CD14-positive monocyte (primary cell): Measurements from ENCODE around the gene BID. TPM values are rescaled to one million over a fixed set of nuclear protein-coding genes. Genes with fewer than 3 reads are reported as not detected.
"Not testable (repeated sequence)": the region's sequence is repeated elsewhere in the genome, so short reads cannot be mapped to it uniquely, and the experiment has no call there.

Experiments
- DNase-seq, 3 donors: peaks; one replicate each; pipeline ENCODE4 v3.0.0-alpha.2; 2011 to 2022
- H2AFZ ChIP-seq: 2 replicates; pipeline ENCODE4 v1.6.0; 2012; ENCODE audit warnings: mild to moderate bottlenecking, low read depth, low read length, inconsistent platforms; ENCODE audit not compliant: insufficient read depth, poor library complexity, severe bottlenecking
- H3K27ac ChIP-seq, 2 donors: 1 replicate in 1 of 2; 2 replicates in 1 of 2; pipeline ENCODE4 v1.5.1; 2012 to 2013; ENCODE audit warnings: low read length in 2 of 2, control low read depth in 1 of 2, inconsistent platforms in 1 of 2, low read depth in 1 of 2, mild to moderate bottlenecking in 1 of 2
- H3K27me3 ChIP-seq, 2 donors: one replicate each; pipeline versions ENCODE4 v1.6.0 to v1.6.1; 2011 to 2013; ENCODE audit warnings: low read length in 2 of 2; ENCODE audit not compliant: control insufficient read depth in 2 of 2, insufficient read depth in 2 of 2
- H3K36me3 ChIP-seq, 2 donors: replicated peaks in 1 of 2; 1 replicate in 1 of 2; 2 replicates in 1 of 2; pipeline versions ENCODE4 v1.5.1 to v1.6.1; 2012 to 2013; ENCODE audit warnings: low read length in 2 of 2, control low read depth in 1 of 2, inconsistent platforms in 1 of 2, mild to moderate bottlenecking in 1 of 2; ENCODE audit not compliant: insufficient read depth in 2 of 2, control insufficient read depth in 1 of 2
- H3K4me1 ChIP-seq, 2 donors: 1 replicate in 1 of 2; 2 replicates in 1 of 2; pipeline versions ENCODE4 v1.5.1 to v1.6.1; 2012 to 2013; ENCODE audit warnings: low read length in 2 of 2, control low read depth in 1 of 2, inconsistent platforms in 1 of 2, mild to moderate bottlenecking in 1 of 2, moderate library complexity in 1 of 2; ENCODE audit not compliant: insufficient read depth in 2 of 2, control insufficient read depth in 1 of 2
- H3K4me2 ChIP-seq: replicated peaks from 2 replicates; pipeline ENCODE3; 2012; ENCODE audit warnings: low read length, moderate library complexity, mild to moderate bottlenecking; ENCODE audit not compliant: poor library complexity, severe bottlenecking; ENCODE audit errors: extremely low read depth
- H3K4me3 ChIP-seq, 3 experiments: fragments of 200-600 bp in 1 of 3; sonication (generic) in 1 of 3; replicated peaks in 1 of 3; 1 replicate in 2 of 3; 2 replicates in 1 of 3; pipeline ENCODE4 v1.5.1; 2011 to 2013; ENCODE audit warnings: low read length in 3 of 3, mild to moderate bottlenecking in 3 of 3, control low read depth in 2 of 3, low read depth in 2 of 3, inconsistent platforms in 1 of 3, moderate library complexity in 1 of 3
- H3K79me2 ChIP-seq: 2 replicates; pipeline ENCODE4 v1.6.0; 2012; ENCODE audit warnings: mild to moderate bottlenecking, control low read depth, inconsistent platforms, low read length, moderate library complexity; ENCODE audit not compliant: insufficient read depth
- H3K9ac ChIP-seq: 2 replicates; pipeline ENCODE4 v1.6.0; 2017; ENCODE audit warnings: low read length, mild to moderate bottlenecking; ENCODE audit not compliant: insufficient read depth, poor library complexity, severe bottlenecking
- H3K9me3 ChIP-seq, 2 donors: replicated peaks in 1 of 2; 1 replicate in 1 of 2; 2 replicates in 1 of 2; pipeline versions ENCODE4 v1.5.1 to v1.6.1; 2012 to 2013; ENCODE audit warnings: low read length in 2 of 2, control low read depth in 1 of 2; ENCODE audit not compliant: control insufficient read depth in 1 of 2, insufficient read depth in 1 of 2
- H4K20me1 ChIP-seq: 2 replicates; pipeline ENCODE4 v1.6.0; 2012; ENCODE audit warnings: mild to moderate bottlenecking, low read length, control low read depth, moderate library complexity; ENCODE audit not compliant: insufficient read depth
- H3K27ac Mint-ChIP-seq, 7 donors: one replicate each; pipeline ENCODE4 v1.8.0; 2020; ENCODE audit warnings: mild to moderate bottlenecking in 7 of 7, mixed read lengths in 7 of 7, moderate library complexity in 6 of 7, inconsistent platforms in 2 of 7
- H3K27me3 Mint-ChIP-seq, 3 donors: one replicate each; pipeline ENCODE4 v1.8.0; 2021 to 2022; ENCODE audit warnings: low read depth in 3 of 3, mild to moderate bottlenecking in 3 of 3, mixed read lengths in 3 of 3, moderate library complexity in 3 of 3, inconsistent platforms in 1 of 3
- H3K36me3 Mint-ChIP-seq, 2 donors: one replicate each; pipeline ENCODE4 v1.8.0; 2020; ENCODE audit warnings: mixed read lengths in 2 of 2, inconsistent platforms in 1 of 2, mild to moderate bottlenecking in 1 of 2
- H3K4me1 Mint-ChIP-seq: one replicate; pipeline ENCODE4 v1.8.0; 2020; ENCODE audit warnings: mild to moderate bottlenecking, mixed read lengths
- H3K4me3 Mint-ChIP-seq, 2 donors: one replicate each; pipeline ENCODE4 v1.8.0; 2020; ENCODE audit warnings: mild to moderate bottlenecking in 2 of 2, mixed read lengths in 2 of 2, moderate library complexity in 1 of 2
- H3K9me3 Mint-ChIP-seq, 7 donors: one replicate each; pipeline ENCODE4 v1.8.0; 2020 to 2022; ENCODE audit warnings: mixed read lengths in 7 of 7, mild to moderate bottlenecking in 6 of 7, moderate library complexity in 6 of 7, inconsistent platforms in 2 of 7
- WGBS: methylation state at CpG from one replicate; pipeline ENCODE4 v1.1.5; 2013; ENCODE audit warnings: missing lambda C conversion rate; ENCODE audit not compliant: insufficient coverage; 5-methylcytosine and 5-hydroxymethylcytosine counted together
- intact Hi-C, 2 donors: fragments of 100-400 bp; cut with micrococcal nuclease; formaldehyde crosslinking; loops; one replicate each; pipeline versions ENCODE4 v1.15.0 to v1.15.1; 2023
- polyA plus RNA-seq, 3 donors: library from polyadenylated mRNA; depleted of rRNA in 1 of 3; unstranded in 2 of 3; stranded (reverse) in 1 of 3; fragments of 300-500 nt in 2 of 3; fragments of >200 nt in 1 of 3; fragmentation: Illumina TruSeq in 2 of 3; gene quantifications; 1 replicate in 2 of 3; 2 replicates in 1 of 3; pipeline ENCODE4 v1.2.3, GENCODE V29; 2012 to 2021
- TF ChIP-seq, protein P1 (sequence below): fragments of 200-600 bp; IDR thresholded peaks from one replicate; pipeline ENCODE4 v1.8.0; 2022; ENCODE audit warnings: antibody characterized with exemption, mild to moderate bottlenecking

The BID gene
- polyA plus RNA-seq, 3 donors = 199 to 423 (median 391) TPM

DNA sequence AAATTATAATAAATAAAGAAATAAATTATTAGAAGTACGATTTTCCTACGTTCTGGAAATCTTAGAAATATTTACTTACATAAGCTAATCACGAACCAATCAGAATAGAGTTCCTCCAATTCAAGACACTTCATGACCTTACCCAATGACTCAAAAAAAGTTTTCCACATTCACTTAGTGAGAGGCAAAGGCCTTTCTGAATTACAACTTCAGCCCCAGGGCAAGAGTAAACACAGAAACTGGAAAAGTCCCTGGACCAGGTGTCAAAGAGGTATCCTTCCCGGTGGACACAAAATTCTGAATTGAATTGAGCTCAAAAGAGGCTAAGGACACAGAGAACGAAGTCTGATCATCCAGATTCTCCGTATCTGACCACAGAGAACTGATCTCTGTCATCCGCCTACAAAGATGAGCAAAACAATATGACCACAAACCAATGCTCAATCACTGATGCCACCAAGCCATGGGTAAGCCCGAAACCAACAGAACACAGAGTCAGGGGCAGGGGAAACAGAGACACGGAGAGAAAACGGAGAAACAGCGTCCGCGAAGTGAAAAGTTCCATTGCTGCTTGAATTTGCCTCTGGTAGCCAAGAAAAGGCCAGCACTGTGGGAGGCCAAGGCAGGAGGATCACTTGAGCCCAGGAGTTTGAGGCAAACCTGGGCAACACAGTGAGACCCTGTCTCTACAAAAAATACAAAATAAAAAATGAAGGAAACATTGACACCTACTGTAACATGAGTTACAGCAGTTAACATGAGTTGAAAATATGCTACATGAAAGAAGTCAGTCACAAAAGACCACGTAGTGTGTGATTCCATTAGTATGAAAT, 6.8 kb downstream of the BID start:
- peak overlapping the region; percentile 8 to 98 (median 52) for H3K27ac Mint-ChIP-seq
- Histone ChIP-seq H3K4me1 (peaks cover 65 to 85% of the 10 kb centered on the region in 2 donors), H3K27me3 (no peaks in the 10 kb centered on the region), H4K20me1 (peaks cover 89% of the 10 kb centered on the region), H3K27ac (peak overlapping the region; percentile 42 to 45), H2AFZ (no peak overlapping the region), H3K4me3 (no peak overlapping the region), H3K36me3 (peaks cover 0 to 2% of the 10 kb centered on the region in 2 donors), H3K4me2 (no peak overlapping the region), H3K9ac (no peak overlapping the region), H3K79me2 (peaks cover 100% of the 10 kb centered on the region), H3K9me3 (no peaks in the 10 kb centered on the region)
- H3K27me3 Mint-ChIP-seq = no peaks in the 10 kb centered on the region
- peaks cover 67% of the 10 kb centered on the region for H3K4me1 Mint-ChIP-seq
- no peak for DNase-seq
- TF ChIP-seq, protein P1, sequence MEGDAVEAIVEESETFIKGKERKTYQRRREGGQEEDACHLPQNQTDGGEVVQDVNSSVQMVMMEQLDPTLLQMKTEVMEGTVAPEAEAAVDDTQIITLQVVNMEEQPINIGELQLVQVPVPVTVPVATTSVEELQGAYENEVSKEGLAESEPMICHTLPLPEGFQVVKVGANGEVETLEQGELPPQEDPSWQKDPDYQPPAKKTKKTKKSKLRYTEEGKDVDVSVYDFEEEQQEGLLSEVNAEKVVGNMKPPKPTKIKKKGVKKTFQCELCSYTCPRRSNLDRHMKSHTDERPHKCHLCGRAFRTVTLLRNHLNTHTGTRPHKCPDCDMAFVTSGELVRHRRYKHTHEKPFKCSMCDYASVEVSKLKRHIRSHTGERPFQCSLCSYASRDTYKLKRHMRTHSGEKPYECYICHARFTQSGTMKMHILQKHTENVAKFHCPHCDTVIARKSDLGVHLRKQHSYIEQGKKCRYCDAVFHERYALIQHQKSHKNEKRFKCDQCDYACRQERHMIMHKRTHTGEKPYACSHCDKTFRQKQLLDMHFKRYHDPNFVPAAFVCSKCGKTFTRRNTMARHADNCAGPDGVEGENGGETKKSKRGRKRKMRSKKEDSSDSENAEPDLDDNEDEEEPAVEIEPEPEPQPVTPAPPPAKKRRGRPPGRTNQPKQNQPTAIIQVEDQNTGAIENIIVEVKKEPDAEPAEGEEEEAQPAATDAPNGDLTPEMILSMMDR = no peak
- 85% methylated on average over 9 of the region's 14 CpGs for WGBS
- H3K36me3 Mint-ChIP-seq = peaks cover 14 to 48% of the 10 kb centered on the region in 2 donors
- intact Hi-C loops = no loop called here
- H3K9me3 Mint-ChIP-seq = peaks cover 0 to 2% (median 0%) of the 10 kb centered on the region in 7 donors
- H3K4me3 Mint-ChIP-seq = no peak overlapping the region

DNA sequence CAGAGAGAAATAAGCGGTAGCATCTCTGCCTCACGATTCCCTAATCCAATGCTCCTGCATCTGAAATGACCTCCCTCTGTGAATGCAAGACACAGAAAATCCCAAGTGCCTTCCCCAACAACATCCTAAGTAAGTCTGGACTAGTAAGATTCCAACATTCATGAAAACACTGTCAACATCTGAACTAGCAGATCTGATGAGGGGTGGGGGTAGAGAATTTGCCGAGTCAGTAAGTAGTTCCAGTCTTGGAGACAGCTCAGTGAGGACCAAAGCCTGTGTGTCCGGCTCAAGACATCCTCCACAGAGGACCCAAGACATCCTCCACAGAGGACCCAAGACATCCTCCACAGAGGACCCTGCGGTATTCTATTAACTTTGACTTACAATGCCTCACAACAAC, 9.4 kb downstream of the BID start:
- H3K9me3 Mint-ChIP-seq, H3K27me3 Mint-ChIP-seq, H3K36me3 ChIP-seq, H2AFZ ChIP-seq, intact Hi-C loops, H3K27me3 ChIP-seq, H3K4me2 ChIP-seq, H3K9ac ChIP-seq, DNase-seq, H3K4me3 ChIP-seq, H3K4me3 Mint-ChIP-seq, H3K9me3 ChIP-seq: not testable (repeated sequence)
- H3K4me1 Mint-ChIP-seq = peaks cover 64% of the 10 kb centered on the region
- Histone ChIP-seq H4K20me1 (peaks cover 93% of the 10 kb centered on the region), H3K79me2 (peaks cover 99% of the 10 kb centered on the region), H3K27ac (peak overlapping the region in 1 of 2 donors; percentile 33), H3K4me1 (peaks cover 63 to 83% of the 10 kb centered on the region in 2 donors)
- H3K27ac Mint-ChIP-seq = peak overlapping the region in 3 of 7 donors; percentile 44 to 88 (median 72)
- peaks cover 9 to 36% of the 10 kb centered on the region in 2 donors for H3K36me3 Mint-ChIP-seq
- WGBS = 100% methylated on average over 2 of the region's 5 CpGs
